ENCODE results near the gene RLN2. TPM values are rescaled to one million over a fixed set of nuclear protein-coding genes. Genes with fewer than 3 reads are reported as not detected.

Gene RLN2
- total RNA-seq, 1 donor from 2014 or later, result not detected

DNA sequence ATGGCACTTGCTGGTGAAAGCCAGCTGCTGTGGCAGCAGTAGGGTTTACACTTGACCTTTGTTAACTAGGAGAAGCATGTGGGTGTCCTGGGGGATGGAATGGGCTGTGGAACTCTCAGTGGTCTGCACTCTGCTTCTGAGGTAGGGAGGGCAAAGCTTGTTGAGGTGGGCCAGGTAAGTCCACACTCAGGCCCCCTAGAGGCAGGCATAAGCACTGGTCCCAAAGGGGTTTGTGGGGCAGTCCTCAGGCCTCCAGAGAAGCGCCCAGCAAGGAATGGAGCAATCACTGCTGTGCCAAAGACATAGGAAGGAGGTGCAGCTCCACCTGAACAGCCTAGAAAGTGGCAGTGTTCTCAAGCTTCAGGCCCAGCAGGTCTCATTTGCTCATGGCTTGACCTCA, 38.6 kb downstream of the RLN2 start:
- DNase-seq, result no peak

DNA sequence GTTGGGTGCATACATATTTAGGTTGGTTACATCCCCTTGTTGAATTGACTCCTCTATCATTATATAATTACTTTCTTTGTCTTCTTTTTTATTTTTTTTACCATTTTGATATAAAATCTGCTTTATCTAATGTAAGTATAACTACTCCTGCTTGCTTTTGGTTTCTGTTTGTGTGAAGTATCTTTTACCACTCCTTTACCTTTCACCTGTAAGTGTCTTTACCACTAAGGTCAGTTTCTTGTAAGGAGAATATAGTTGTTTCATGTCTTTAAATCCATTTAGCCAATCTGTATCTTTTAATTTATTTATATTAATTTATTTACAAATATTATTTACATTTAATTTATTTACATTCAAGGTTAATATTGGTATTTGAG, 40.3 kb downstream of the RLN2 start:
- no peak for DNase-seq

DNA sequence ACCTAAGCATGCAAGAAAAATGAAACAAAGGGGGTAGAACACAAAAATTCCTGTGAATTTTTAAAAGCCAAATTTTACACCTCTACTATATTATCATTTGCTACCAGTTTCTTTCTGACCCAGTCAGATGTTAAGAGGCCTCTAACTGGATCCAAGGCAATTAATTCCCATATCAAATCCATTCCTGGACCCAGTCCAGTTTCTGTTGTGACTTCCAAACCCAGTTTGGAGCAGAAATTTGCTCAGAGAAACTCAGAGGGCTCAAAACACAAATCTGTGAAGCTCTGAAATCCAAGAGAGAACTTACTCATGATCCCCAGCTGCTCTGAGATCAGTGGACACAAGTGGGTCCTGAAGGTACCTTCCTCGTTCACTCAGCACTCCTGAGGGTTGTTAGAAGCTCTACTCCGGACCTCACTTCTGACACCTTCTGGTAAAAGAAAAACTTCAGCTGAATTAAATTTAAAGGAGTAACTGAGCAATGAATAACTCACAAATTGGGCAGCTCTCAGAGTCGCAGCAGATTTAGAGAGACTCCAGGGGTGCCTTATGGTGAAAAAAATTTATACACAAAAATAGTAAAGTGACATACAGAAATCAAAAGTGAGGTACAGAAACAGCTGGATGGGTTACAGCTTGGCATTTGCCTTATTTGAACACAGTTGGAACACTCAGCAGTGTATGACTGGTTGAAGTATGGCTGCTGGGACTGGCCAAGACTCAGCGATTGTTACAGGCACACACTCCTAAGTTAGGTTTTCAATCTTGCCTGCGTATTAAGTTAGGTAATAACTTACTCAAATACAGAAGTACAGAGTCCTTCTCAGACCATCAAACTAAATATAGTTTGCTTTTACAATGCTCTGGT, 40.9 kb downstream of the RLN2 start:
- peak; percentile 60 for DNase-seq

Other genes with a start within 250 kb of the RLN2 start
- not detected in 2 replicates for gene INSL6, start 119.1 kb downstream of the RLN2 start, total RNA-seq
- not detected in 2 replicates for gene INSL4, start 73.3 kb downstream of the RLN2 start, total RNA-seq
- not detected in 2 replicates for gene RLN1, start 35.2 kb upstream of the RLN2 start, total RNA-seq
- 6.3 and 7.0 TPM in 2 replicates for gene PLGRKT, start 133.2 kb upstream of the RLN2 start, total RNA-seq
- gene CD274, start 145.8 kb upstream of the RLN2 start, total RNA-seq, result 12.7 and 17.7 TPM in 2 replicates
- 3.4 and 4.4 TPM in 2 replicates for gene PDCD1LG2, start 205.8 kb upstream of the RLN2 start, total RNA-seq

Measured in dermis blood vessel endothelial cell (primary cell).